GM19438 (cell line): ENCODE measurements around the gene POU2F1.
A peak's percentile ranks its signal among the peaks of the same experiment; 100 is the strongest.
"Not testable (repeated sequence)": the region's sequence is repeated elsewhere in the genome, so short reads cannot be mapped to it uniquely, and the experiment has no call there.

ENCODE experiments used
- ATAC-seq: cut with Tn5 transposase; IDR thresholded peaks from one replicate; pipeline ENCODE4 v1.9.1; 2021; ENCODE audit warnings: low read depth; ENCODE audit not compliant: unreplicated experiment

The POU2F1 gene

DNA sequence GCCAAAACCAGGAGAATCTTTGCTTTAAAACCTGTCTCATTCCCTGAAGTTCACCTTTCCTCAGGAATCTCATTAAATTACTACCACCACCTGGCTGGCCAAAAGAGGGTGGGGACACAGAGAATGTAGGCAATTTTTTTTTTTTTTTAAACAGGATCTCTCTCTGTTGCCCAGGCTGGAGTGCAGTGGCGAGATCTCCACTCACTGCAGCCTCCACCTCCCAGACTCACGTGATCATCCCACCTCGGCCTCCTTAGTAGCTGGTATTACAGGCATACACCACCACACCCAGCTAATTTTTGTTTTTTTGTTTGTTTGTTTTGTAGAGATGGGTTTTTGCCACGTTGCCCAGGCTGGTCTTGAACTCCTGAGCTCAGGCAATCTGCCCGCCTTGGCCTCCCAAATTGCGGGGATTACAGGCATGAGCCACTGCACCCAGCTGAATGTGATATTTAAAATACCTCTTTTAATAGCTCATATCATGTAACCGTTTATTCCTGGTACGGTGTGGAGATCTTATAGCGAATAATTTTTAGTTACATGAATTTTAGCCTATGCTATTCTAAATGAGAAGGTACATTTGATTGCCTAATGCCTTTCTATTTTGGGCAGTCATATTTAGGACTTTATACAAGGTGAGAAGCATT, 84.5 kb downstream of the POU2F1 start:
- no peak for ATAC-seq

DNA sequence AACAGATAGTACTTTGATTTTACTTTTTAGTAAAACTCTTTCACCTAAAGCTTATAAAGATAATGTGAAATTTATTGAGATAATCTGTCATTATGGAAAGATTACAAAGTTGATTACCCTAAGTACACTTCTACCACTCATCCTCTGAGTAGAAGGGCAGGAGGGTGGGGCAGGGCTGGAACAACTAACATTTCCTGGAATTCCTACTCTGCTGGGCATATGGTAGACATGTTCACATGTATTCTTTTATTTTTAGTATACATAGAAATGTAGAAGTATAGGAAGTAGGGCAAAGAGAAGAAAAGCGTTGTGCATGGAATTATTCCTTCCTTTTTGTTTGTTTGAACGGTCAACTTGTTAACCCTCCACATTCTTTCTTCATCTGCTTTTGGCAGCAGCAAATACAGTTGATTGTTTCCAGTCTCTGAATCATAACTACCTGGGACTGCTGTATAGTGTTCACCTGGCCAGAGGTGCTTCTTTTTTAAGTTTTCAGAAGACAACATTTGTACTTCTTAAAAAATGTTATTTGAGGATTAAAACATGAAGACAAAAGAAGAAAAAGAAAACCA, 85.1 kb downstream of the POU2F1 start:
- ATAC-seq = no peak

DNA sequence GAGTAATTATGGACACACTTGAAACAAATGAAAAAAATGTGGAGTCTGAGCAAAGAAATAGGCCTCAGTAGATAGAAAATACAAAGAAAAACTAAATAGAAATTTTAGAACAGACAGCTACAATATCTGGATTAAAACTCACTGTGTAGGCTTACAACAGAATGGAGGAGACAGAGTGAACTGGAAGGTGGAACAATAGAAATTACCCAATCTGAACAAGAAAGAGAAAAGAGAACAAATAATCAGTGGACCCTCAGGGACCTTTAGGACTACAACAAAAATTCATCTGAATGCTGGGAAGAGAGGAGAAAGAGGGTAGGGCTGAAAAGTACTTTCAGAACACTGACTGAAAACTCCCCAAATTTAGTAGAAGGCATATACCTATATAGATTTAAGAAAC, 90.0 kb downstream of the POU2F1 start:
- ATAC-seq = no peak

DNA sequence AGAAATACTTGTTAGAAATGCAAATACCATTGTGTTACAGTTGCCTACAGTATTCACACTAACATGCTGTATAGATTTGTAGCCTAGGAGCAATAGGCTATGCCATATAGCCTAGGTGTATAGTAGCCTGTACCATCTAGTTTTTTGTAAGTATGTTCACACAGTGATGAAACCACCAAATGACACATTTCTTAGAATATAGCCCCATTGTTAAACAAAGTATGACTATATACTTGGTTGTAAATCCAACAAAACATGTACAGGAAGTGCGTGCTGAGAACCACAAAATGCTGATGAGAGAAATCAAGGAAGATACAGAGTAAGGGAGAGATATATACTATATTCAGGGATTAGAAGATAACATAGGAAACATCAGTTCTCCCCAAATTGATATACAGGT, 92.2 kb downstream of the POU2F1 start:
- no peak for ATAC-seq

DNA sequence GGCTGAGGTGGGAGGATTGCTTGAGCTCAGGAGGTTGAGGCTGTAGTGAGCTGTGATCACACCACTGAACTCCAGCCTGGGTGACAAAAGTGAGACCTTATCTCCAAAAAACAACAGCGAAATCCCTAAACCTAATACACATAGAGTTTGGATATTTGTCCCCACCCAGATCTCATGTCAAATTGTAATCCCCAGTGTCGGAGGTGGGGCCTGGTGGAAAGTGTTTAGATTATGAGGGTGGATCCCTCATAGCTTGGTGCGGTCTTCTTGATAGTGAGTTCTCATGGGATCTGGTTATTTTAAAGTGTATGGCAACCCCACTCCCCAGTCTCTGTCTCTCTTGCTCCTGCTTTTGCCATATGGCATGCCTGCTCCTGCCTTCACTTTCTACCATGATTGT, 94.0 kb downstream of the POU2F1 start:
- no peak for ATAC-seq

DNA sequence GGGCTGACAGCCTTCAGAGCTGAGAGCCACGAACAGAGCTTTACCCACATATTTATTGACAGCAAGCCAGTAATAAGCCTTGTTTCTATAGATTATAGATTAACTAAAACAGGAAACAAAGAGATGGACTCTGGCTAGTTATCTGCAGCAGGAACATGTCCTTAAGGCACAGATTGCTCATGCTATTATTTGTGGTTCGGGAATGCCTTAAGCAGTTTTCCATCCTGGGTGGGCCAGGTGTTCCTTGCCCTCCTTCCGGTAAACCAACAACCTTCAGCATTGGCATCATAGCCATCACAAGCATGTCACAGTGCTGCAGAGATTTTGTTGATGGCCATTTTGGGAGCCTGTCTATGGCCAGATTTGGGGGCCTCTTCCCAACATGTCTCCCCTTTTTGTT, 96.8 kb downstream of the POU2F1 start:
- ATAC-seq = no peak

DNA sequence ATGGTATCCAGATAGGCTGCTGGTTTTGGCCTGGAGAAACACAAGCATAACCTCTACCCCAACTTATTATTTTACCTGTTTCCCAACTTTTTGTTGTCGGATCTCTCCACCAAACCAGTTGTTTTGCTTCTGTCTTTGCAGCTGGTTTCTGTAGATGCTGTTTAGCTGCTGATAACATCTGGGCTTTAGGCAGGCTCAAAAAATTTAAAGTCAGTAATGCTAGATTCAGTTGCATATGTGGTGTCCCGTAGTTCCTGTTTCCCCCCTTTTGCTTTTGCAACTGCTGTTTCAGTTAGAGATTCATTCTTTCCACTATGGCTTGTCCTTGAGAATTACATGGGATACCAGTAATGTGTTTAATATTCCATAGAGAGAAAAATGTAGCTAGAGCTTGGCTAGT, 98.5 kb downstream of the POU2F1 start:
- not testable (repeated sequence) for ATAC-seq

DNA sequence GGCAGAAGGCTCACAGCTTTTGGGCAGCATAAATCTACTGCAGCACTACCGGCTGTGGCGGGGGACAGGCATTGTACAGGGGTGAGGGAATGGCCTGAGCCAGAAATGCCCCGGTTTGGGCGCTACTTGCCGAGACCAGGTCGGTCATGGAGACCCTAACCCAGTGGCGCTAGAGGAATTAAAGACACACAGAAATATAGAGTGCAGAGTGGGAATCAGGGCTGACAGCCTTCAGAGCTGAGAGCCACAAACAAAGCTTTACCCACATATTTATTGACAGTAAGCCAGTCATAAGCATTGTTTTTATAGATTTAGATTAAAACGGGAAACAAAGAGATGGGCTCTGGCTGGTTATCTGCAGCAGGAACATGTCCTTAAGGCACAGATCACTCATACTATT, 101.8 kb downstream of the POU2F1 start:
- no peak for ATAC-seq

DNA sequence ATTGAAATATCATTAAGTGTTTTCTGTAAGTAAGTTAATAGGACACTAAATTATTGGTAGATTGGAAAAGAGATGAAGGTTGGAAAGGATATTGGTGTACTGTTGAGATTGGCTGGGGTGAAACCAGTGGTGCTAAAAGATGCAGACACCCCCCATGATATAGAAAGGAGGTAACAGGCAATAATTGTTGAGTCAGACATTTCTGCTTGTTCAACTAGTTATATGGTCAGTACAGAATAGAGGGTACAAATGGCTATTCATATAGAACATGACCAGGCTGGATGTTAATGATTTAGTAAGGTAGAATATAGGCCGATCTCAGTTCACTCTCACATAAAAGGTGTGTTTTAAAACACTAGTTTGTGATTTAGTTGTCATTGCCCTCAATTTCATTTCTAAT, 104.5 kb downstream of the POU2F1 start:
- no peak for ATAC-seq

DNA sequence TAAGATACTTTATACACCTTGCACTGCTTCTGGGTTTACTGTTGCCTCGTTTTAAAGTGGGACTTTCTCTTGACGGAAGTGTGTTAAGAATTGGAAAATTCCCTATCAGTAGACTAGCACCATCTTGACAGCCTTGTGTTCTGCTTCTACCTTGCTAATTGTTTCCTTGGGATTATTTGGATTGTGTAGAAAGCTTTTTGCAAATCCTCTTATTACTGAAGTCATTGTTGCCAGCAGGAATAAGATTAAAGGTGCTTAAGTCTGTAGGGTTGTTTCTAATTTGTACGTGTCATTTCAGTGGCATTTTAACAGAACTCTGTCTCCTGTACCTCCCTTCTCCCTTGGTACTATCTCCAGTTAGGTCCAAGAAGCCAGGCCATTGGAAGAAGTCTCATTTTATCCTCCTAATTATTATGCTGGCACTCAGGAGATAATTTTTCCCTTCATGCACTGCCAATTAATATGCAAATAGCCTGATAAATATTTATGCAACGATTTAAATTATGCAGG, 107.7 kb downstream of the POU2F1 start:
- no peak for ATAC-seq

DNA sequence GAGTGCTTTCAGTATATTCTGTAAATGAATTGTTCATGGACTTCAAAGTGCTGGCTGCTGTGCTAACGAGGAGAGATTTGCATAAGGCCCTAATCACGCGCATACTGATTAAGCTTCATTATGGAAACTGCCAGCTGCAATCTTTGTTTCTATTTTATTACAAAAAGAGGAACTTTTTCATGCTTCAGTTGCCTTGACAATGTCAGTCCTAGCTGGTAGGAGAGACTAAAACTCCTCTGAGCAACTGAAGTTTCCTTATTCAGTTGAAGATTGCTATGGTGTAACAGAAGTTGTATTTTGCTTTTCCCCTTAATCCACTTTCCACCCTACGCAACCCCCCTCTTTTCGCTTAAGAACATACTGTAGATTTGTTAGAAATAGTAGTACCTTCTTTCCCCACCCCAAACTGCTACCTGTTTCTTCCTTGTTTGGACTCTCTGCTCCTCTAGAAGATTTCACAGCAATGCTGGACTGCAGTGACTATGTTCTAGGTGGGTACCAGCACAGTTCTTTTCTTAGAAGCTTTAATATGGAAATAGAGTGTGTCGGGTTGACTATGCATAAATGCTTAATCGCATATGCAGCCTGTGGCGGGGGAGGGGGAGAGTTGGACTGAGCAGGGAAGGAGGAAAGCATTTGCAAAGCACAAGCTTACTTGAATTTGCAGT, 108.3 kb downstream of the POU2F1 start:
- peak; percentile 77 for ATAC-seq

DNA sequence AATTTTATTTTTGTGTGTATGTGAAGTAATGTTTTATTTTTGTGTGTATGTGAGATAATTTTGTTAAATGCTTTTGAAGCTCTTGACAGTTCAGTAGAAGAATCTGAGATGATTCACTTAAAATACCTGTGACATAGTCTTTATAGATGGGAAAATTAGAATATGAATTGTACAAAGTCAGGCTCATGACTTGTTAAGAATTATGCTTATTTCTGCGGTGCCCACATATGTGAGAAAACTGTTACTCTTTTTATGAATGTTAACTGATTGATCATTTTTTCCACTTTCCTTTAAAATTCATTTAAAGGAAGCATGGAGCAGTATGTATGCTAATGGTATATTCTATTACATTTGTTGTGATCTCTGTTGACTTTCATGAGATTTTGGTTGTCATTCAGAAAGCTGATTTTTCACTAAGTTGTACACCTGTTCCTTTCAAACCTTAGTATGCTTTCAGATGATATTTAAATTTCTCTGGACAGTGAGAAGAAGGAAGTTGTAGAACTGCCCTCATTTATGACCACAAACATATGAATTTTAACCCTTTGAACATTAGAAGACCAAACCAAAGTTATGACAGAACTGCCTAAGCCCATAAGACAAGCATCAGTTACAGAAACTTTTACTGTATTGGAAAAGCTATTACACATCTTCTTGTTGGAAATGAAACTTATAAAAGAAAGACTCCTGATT, 110.1 kb downstream of the POU2F1 start:
- peak; percentile 29 for ATAC-seq

DNA sequence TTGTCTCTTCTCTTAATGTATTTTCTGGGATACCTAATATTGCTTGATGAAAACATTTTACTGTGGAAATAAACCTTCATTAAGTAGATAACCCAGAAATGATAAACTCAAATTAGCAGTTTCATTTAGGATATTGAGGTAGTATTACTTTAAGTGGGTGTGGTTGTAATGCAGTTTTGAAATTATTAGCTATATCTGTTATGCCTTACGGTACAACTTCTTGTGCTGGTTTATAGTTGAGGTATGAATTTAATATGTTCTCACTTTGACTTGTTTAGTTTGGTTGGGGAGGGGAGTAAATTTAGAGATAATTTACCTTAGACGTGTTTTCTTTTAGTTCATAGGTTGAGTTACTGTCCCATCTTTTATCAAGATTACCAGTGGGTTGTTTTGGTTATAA, 111.0 kb downstream of the POU2F1 start:
- ATAC-seq = no peak

DNA sequence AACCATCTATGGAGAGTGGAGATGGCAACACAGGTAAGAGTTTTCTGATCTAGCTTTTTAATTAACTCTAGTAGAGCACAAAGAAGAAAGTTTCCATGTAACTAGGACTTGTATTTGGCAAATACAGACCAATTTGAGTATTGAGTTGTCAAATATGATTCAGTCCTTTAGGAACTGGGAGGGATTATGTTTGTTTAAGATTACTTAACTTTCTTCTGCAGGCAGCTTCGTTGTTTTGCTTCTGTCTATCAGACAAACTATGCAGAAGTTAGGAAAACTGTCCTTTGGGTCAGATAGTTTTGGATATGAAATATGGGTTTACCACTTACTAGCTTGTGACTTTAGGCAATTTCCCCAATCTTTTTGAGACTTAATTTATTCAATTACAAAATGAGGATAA, 111.8 kb downstream of the POU2F1 start:
- no peak for ATAC-seq

DNA sequence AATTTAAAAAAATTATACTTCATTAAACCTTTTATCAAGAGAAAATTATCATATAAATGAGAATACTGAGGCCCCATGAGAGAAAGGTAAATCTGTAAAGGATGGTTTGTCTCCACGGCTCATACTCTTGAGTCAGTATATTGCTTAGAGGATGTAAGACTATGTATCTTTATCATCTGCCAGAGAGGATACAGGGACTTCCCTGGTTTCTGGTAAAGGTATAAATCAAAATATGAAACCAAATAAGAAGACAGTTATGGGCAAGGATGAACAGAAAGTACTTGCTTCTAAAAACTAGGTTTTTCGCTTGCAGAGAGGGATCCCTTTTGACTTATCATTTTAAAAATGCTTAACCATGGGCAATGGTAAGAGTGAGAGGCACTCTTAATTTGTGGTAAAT, 112.4 kb downstream of the POU2F1 start:
- ATAC-seq = no peak

DNA sequence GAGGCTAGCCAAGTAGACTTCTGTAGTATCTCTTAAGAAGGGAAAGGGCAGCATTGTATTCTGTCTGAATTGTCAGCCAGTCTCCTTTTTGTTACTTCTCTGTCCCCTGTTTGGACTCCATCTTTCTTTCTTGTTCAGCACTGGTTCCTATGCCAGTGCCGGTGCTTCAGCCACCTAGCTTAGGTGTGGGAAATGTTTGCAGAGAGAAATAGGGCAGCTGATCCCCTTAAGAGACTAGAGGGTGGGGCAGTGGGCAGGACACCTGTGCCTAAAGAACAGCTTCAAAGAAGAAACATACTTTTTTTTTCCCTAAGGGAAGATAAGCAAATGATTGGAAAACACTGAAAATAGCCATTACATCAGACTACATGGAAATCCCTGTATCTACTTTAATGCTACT, 113.0 kb downstream of the POU2F1 start:
- no peak for ATAC-seq

DNA sequence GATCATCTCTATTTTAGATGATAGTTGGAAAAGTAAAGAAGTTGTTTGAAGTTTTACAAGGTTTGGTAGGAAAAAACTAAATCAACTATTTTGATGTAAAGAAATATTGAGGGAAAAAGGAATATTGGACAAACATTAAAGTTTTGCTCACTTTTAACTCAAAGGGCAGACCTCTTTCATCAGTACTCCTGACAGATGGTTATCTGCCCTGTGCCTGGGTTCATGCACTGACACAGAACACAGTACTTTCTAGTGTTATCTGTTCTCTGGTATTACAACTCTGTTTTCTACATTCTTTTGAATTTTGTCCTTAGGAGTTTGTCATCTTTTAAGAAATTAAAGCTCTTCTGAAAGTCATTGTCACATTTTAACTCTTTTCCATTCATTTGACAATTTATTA, 118.7 kb downstream of the POU2F1 start:
- ATAC-seq = no peak

DNA sequence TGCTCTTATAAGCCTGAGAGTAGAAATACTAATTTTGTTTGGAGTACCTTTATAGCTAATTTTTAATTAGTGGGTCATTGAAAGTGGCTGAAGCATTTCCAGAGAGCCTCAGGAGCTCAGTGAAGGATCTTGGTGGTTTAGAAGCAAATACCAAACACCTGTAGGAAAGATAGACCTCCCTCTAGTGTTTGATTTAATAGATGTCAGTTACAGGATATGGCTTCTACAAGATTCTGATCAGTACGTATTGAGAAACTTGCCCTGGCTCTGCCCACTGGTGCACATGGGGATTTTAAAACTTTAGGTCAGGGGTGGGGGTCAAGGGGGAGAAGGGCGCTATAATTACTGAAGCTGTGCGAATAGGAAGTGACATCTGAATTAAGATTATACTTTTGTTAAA, 122.2 kb downstream of the POU2F1 start:
- no peak for ATAC-seq

DNA sequence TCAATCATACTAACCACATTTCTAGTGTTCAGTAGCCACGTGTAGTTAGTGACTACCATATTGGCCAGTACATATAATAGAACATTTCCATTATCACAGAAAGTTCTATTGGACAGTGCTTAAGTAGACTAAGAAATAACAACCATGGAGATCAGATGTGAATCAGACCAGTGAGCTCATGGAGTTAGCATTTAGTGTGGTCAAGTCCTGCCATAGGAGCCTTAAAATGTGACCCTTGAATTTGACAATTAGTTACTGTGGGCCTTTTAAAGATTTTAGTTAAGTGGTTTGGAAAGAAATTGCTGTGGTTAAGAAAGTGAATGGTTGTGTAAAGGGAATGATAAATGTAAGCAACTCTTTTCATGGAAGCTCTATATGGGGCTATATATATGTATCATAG, 123.4 kb downstream of the POU2F1 start:
- no peak for ATAC-seq

DNA sequence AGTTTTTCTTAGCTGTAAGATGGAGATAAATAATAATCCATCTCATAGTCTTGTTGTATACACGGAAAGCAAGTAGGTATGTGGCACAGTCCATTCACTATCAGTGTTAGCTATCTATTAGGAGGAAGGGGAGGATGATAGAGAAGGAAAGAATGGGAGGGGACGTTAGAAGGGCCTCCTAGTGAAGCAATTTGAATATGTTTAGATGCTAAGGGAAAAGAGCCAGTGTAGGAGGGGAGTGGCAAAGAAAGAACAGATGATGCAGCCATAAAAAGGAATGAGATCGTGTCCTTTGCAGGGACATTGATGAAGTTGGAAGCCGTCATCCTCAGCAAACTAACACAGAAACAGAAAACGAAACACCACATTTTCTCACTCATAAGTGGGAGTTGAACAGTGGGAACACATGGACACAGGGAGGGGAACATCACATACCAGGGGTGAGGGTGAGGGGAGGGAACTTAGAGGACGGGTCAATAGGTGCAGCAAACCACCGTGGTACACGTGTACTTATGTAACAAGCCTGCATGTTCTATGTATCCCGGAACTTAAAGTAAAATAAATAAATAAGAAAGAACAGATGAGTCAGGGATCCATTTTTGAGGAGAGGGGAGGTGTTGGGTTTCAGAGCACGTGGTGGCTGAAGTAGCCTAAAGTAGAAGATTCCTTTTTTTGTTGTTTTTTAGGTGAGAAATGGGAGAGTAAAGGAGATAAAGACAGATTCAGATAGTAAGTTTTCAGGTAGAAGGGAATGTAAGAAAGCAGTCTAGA, 124.1 kb downstream of the POU2F1 start:
- no peak for ATAC-seq

DNA sequence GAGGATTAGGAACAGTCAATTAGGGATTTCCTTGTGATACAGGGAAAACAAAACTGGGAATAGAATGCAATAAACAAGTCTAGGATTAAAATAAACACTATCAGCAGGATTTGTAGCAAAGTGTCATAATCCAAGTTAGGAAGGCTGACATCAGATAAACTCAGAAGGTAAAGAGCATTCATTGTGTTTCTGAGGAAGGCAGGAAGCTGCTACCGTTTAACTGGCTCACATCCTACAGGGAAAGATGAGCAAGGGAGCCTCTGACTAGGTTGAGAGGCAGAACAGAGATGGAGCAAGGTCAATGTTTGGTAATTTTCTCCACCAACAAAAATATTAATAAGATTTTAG, 124.7 kb downstream of the POU2F1 start:
- ATAC-seq = no peak
